ENCODE data around the gene MRTFA. TPM values are rescaled to one million over a fixed set of nuclear protein-coding genes. Genes with fewer than 3 reads are reported as not detected.

The MRTFA gene
- total and polyA plus RNA-seq, 2 of the 13 experiments (the other 11 are each of a cell fraction or from before 2014, with no cell fraction given) = 2.4 to 8.2 TPM

GRCh38 chr22:40588726-40589125, 47.8 kb downstream of the MRTFA start (continued):
- no peak for TF ChIP-seq CHCHD3 (CRISPR knock-in tag; IDR thresholded peaks at IDR 0.05)
- TF ChIP-seq ZNF609 (CRISPR knock-in tag; IDR thresholded peaks at IDR 0.05; ENCODE audit: borderline replicate concordance) = no peak
- 0 out of 2 replicates have a peak, but pooled peaks have one; percentile 43 for TF ChIP-seq JUN (CRISPR knock-in tag; IDR thresholded peaks at IDR 0.05)
- no peak for TF ChIP-seq MAFK (conservative IDR thresholded peaks at IDR 0.05 in 1 of 2, IDR thresholded peaks at IDR 0.05 in 1 of 2; ENCODE audit: low read length in 2 of 2)
- no peak for TF ChIP-seq ATM (IDR thresholded peaks at IDR 0.05; ENCODE audit: borderline replicate concordance)
- TF ChIP-seq ZNF383 (CRISPR knock-in tag; IDR thresholded peaks at IDR 0.05; ENCODE audit: borderline replicate concordance) = no peak
- TF ChIP-seq ZBTB1 (CRISPR knock-in tag; IDR thresholded peaks at IDR 0.05; ENCODE audit: borderline replicate concordance) = no peak
- TF ChIP-seq TRAFD1 (CRISPR knock-in tag; IDR thresholded peaks at IDR 0.05; ENCODE audit: borderline replicate concordance) = no peak
- no peak for TF ChIP-seq ZNF225 (CRISPR knock-in tag; IDR thresholded peaks at IDR 0.05)
- TF ChIP-seq TBX2 (CRISPR knock-in tag; IDR thresholded peaks at IDR 0.05; ENCODE audit: borderline replicate concordance) = peak; percentile 40; the same call in 1 of the 2 replicates
- no peak for TF ChIP-seq JUND (CRISPR knock-in tag; IDR thresholded peaks at IDR 0.05)
- TF ChIP-seq GATAD2A (CRISPR knock-in tag; IDR thresholded peaks at IDR 0.05) = peak; percentile 91
- no peak for TF ChIP-seq ZSCAN22 (CRISPR knock-in tag; IDR thresholded peaks at IDR 0.05)
- no peak for TF ChIP-seq PAWR (CRISPR knock-in tag; IDR thresholded peaks at IDR 0.05; ENCODE audit: borderline replicate concordance)
- TF ChIP-seq ZFP90 (CRISPR knock-in tag; IDR thresholded peaks at IDR 0.05; ENCODE audit: borderline replicate concordance) = peak; percentile 97
- no peak for TF ChIP-seq HBP1 (CRISPR knock-in tag; IDR thresholded peaks at IDR 0.05; ENCODE audit: low read depth)
- no peak for TF ChIP-seq CHD2 (IDR thresholded peaks at IDR 0.05; ENCODE audit: low read depth, low read length)
- no peak for TF ChIP-seq ZNF577 (CRISPR knock-in tag; IDR thresholded peaks at IDR 0.05; ENCODE audit: borderline replicate concordance, low read depth)
- TF ChIP-seq ZNF788 (CRISPR knock-in tag; IDR thresholded peaks at IDR 0.05; ENCODE audit: borderline replicate concordance) = peak; percentile 40; the same call in 1 of the 2 replicates
- TF ChIP-seq HMGA1 (CRISPR knock-in tag; conservative IDR thresholded peaks at IDR 0.05) = no peak
- peak; percentile 43; the same call in 1 of the 2 replicates for TF ChIP-seq RXRA (CRISPR knock-in tag; IDR thresholded peaks at IDR 0.05)
- peak; percentile 73; the same call in 1 of the 2 replicates for TF ChIP-seq KDM4B (CRISPR knock-in tag; IDR thresholded peaks at IDR 0.05)

All from HepG2 (cell line).